HUDEP-2 (cell line): ENCODE data around the gene TOR4A.

ENCODE experiments used
- DNase-seq, 76 experiments: peaks; one replicate each; lab custom pipeline; 2025; ENCODE audit not compliant: unreplicated experiment in 76 of 76; lab: John Stamatoyannopoulos, UW

Gene TOR4A

DNA sequence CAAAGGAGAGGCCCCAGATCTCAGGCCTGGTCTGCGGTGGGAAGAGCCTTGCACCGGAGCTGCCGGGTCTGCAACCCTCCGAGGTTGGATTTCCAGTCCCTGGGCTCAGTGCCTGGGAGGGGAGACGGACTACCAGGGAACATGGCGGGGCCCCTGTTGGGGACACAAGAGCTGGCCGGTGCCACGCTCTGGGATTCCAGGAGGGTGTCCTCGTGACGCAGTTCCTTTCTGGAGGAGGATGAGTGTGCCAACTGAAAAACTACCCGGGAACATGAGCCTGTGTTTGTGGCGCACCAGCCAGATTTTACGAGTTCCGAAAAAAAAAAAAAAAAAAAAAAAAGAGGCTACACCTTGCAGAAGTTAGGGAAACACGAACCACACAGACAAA lies 15.6 kb downstream of the TOR4A start:
- DNase-seq: no peak

DNA sequence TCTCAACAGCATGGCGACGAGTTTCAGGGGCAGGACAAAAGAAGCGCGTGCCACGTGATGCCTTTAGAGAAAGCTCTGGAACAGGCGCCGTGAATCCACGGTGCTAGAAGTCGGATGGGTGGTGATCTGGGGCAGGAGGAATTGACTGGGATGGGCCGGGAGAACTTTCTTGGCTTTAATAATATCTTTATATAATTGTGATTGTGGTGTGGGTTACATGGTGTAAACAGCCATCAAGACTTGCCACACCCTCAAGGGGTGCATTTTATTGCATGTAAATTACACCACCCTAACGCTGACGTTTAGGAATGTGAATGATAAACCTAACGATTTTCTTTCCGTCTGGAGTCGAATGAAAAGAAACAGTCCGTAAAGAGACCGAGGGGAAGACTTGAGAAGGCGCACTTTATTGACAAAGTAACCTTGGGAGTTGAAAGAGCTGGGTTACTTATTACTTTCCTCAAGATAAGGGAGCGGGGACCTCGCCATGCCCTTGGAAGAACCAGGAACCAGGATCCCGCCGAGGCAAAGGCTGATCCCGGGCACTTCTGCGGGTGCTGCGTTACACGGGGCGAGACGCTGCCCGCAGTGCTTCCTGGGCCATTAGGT lies 16.1 kb downstream of the TOR4A start:
- no peak for DNase-seq

DNA sequence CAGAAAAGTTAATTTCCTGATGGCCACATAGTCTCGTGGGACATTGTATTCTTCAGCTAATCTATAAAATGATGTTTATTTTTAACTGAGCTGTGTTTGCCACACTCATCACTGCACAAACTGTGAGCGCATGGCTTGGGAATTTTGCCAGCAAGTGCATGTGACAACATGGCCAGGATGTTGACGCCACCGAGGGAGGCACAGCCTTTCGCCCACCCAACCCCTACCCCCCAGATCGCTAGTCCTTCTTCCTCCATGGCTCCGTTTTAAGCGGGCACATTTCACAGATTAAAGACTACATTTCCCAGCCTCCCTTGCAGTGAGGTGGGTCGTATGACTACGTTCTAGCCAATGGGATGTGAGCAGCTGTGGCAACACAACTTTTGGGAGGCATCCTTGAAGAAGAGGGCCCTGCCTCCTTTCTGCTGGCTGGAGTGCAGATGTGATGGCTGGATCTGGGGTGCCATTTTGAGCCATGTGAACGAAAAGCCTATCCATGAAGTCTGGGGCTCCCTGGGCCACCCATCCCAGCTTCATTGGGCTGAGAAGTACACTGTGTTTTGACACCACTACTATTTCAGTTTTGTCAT lies 16.7 kb downstream of the TOR4A start:
- DNase-seq: peak in 17 of 76 experiments; percentile 5 to 40 (median 30)

DNA sequence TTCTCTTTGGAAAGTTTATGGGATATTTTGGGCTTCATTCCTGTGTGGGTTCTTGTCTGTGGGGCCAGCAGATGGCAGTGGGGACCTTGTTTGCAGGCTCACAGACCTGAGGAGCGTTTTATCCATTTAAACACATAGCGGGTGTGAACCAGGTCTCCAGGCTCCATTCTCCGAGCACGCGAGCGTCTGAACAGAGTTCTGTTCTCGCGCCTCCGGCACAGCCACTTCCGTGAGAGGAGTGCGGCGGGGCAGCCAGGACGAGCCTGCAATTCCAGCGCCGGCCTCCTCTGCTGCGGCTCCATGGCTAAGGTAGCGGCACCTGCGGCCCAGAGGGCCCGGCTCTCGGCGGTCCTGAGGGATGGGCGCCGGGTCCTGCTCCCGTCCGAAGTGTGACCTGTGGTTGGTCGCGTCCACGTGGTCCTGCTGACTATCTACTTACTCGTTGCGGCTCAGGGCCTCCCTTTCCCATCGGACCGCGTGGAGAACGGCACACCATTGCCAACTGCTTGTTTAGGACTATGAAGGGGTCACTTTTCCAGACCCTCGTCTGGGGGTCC lies 17.2 kb downstream of the TOR4A start:
- DNase-seq: peak in 3 of 76 experiments; percentile 18 to 34 (median 20)

DNA sequence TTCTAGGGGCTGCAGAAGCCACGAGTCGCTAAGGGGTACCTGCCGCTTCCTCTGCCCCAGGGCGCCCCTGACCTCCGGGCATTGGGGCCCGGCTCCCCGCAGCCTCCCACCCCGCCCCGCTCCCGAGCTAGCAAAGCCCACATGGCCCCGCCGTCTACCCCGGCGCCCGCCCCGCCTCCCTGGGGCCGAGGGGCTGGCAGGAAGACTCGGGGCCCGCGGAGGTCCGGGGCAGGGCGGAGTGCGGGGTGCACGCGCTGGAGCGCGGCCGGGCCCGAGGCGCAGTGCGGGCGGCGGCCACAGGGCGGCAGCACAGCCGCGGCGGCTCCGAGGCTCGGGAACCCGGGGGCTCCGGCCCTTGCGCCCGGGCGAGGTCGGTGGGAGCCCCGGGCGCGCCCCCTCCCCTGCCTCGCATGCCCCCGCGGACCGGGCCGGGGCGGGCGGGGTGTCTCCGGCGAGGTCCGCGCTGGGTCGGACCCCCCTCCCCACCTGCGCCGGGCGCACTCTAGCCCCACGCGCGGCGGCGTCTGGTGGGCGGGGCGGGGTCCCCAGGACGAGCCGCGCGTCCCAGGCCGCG lies 17.8 kb downstream of the TOR4A start:
- peak in 18 of 76 experiments; percentile 6 to 51 (median 25) for DNase-seq

DNA sequence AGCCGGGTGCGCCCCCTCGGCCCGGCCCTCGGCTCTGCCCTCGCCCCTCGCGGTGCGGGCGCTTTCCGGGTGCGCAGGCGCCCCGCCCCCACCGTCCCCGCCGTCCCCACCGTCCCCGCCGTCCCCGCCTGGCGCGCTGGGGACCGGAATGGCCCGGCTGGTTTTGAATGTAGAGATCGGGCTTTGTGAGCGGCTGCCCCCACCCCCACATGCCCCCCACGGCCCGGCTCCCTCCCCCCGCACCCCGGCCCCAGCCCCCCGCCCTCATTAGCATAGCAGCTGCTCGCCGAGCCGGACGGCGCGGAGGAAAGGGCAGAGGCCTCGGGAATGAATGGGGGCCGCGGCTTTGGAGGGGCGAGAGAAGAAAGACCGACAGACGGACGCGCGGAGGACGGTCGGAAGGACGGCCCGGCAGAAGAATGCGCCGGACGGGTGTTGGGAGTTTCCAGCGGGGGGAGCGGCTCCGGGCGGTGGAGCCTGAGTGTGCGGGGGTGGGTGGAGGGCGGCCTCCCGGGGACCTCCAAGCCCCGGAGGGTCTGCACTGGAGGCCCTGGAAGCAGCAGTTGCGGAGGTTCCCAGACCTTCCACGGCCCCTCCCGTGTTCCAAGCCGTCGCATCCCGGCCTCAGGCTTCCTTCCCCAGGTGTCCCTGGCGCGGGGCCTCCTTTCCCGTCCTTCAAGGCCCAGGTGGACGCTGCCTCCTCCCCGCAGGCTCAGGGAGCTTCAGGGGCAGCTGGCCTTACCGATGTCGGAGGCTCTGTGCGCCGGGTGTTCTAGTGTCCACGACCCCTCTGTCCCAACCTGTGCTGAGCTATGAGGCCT lies 18.5 kb downstream of the TOR4A start:
- DNase-seq: no peak

DNA sequence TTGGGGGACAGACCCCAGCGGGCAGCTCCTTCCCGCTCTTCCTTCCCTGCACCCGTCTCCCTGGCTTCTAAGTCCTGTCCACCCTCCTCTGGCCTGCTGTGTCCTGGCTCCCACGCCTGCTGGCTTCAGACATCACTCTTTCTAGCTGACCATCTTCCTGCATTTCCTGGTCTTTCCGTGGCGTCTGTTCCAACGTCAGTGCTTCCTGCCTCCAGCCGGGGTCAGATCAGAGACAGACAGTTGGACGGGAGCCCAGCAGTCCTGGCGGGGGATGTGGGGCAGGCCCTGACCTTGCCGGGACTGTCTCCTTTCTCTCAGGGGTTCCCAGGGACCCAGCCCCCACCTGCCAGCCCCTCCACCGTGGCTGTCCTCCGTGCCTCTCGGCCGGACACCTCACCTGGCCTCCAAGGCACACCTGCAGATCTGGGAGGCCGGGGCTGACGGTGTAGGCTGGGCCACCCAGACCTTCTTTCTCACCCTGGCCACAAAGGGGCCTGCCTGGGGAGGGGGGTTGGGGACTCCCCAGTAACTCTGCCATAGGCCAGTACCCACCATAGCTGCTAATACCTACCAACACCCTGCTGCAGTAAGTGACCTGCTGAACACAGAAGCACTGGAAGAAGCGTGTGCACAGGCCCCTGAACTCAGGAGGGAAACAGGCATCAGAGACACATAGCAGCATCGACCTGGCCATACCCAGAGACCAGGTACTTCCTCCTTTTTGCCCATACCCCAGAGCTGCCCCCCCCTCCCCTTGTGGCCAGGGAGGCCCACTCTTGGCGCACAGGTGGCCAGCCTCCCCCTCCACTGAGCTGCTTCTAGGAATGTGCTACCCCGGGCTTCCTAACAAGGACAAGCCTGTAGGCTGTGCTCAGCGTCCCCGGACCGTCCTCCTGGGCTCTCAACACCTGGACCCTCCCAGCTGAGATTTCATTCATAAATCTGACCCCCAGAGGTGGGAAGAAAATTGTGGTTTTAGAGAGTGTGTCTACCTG lies 19.4 kb downstream of the TOR4A start:
- peak in 1 of 76 experiments; percentile 11 for DNase-seq

DNA sequence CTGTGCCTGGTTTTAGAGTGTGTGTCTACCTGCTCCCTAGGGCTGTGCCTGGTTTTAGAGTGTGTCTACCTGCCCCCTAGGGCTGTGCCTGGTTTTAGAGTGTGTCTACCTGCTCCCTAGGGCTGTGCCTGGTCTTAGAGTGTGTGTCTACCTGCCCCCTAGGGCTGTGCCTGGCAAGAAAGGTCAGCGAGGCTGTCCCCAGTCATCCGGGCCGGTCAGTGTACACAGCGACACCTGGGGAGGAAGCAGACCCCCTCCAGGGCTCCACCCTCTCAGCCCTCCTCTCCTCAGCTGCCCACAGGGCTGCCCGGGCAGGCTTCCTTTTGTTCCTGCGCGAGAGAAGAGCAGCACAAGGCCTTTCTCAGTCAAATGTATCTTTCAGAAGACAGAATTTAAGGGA lies 20.4 kb downstream of the TOR4A start:
- DNase-seq: no peak

DNA sequence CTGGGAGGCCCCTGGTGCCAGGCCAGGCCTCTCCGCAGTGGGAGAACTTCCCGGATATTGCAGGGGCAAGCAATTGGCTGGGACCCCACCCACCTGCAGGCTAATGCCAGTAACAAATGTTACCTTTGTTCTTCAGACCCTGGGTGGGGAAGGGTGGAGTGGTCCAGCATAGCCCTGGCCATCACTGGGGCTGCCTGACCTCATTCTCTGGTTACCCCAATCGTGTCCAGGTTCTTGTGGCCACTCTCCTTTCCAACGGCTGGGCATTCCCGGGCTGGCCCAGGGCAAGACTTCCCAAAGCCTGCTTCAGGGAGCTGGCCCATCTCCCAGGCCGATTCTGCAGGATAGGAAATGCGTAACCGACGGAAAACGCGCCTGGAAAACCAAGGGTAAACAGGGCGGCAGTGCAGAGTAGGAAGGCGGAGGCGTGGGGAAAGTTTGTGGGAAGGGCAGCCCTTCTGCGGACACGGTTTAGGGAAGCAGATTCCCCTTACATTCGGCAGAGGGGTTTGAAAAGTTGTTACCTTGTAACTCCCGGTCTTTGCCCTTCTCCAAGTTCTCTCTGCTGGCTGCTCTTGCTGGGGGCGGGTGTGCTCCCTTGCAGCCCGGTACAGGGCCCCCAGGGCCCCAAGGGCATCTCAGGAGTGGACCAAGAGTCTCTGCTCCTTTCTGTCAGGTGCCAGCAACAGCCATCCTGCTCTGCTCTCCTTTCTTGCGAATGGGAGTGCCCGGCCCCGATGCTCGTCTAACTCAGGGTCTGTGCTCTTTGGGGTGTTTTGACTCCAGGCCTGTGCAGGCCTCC lies 21.1 kb downstream of the TOR4A start:
- DNase-seq: no peak

DNA sequence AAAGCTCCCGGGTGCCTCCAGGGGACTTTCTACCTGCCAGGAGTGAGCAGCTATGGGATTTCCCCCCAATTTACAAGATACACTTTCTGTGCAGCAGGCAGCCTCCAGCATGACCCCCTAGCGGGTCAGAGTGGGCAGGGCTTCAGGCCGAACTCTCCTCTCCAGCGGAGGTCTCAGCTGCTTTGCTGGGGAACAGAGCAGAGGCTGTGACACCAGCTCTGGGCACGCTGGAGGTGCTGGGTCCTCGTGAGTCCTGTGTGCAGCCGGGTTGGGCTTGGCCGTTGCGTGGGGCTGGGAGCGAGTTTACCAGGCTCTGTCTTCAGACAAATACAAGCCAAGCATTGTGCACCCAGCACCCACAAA lies 21.7 kb downstream of the TOR4A start:
- DNase-seq: no peak

DNA sequence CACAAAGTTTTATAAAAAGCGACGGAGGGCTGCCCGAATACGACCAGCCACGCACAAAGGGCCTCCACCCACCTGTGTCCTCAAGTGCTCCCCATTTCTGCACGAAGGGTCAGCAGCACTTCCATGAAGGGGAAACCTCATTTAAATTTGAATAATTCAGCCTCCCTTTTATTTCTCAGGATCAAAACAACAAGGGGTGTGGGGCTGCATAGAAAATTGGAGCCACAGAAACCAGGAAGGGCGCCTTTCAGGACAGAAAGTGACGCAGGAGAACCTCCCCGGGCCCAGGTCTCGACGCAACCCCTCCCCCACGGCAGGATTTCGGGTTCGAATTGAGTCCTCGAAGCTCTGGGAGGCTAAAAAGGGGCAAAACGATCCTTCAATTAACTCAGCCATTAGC lies 22.4 kb downstream of the TOR4A start:
- DNase-seq: no peak

DNA sequence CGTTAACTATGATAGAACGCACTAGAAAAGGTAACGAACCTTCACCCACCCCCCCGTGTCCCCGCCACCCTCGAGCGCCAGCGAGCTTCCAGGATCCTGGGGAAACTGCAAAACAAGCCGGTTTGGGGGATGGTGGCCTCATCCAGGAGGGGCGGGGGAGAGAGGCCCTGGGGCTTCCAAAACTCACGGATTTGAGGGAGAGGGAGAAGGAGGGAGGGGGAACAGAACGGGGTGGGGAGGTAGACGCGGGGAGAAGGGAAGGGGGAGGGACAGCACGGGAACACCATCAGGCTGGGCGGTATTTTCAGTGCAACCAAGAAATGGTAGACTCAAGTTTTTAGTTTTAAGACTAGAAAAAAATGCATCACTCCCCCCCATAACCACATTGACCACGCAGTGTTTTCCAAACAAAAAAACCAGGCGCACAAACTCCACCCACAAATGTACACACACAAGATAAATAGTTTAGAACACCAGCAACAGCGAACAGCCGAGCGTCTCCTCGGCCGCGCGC lies 23.1 kb downstream of the TOR4A start:
- DNase-seq: peak in 2 of 76 experiments; percentile 40 to 64

DNA sequence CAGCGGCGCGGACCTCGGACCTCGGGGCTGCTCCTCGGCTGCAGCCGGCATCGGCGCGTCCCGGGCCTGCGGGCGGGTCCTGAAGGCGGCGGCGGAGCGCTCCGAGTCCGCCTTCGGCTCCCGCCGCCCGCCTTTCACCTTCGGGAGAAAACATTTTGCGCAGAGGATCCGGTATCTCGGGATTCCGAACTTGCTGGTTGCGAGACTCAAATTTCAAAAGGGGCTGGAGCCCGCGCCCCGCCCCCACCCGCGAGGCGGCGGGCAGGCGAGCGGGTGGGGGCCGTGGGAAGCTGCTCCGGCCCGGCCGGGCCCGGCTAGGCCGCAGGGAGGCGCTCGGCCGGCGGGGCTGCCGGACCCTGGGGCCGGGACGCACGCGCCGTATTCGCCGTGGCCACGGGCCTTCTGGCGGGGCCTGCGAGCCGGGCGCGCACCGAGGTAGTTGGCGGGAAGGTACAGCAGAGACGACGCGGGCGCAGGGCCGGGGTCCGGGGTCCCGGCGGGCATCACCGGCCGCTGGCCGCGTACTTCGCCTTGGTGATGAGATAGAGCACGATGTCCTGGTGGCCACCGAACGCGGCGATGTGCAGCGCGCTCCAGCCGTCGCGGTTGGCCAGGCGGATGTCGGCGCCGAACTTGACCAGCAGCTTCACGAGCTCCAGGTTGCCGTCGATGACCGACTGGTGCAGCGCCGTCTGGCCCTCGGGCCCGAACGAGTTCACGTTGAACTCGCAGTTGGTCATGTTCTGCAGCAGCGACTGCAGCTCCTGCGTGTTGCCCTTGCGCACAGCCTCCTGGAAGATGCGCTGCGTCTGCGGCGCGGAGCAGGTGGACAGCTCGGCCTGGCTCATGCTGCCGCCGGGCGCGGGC lies 23.8 kb downstream of the TOR4A start:
- peak in 31 of 76 experiments; percentile 7 to 64 (median 29) for DNase-seq

DNA sequence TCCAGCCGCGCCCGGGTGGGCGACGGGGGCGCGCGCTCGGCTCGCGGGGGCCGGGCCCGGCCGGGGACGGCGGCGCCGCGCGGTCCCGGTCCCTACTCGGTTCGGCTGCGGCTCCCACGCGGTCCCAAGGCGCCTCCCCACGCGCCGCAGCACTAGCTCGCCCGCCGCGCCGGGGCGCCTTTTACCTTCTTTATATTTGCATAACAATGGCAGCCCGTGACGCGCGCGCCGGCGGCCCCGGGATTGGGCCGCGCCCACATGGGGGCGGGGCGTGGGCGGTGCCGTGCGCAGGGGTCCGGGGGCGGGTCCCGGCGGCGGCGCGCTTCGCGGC lies 24.6 kb downstream of the TOR4A start, which contains the start of gene NRARP:
Gene NRARP, minus strand, starts transcription at position 154 of the 331 bp plus-strand sequence. CDS start 343 bp downstream, outside the sequence.
- peak in 73 of 76 experiments; percentile 19 to 90 (median 79) for DNase-seq

DNA sequence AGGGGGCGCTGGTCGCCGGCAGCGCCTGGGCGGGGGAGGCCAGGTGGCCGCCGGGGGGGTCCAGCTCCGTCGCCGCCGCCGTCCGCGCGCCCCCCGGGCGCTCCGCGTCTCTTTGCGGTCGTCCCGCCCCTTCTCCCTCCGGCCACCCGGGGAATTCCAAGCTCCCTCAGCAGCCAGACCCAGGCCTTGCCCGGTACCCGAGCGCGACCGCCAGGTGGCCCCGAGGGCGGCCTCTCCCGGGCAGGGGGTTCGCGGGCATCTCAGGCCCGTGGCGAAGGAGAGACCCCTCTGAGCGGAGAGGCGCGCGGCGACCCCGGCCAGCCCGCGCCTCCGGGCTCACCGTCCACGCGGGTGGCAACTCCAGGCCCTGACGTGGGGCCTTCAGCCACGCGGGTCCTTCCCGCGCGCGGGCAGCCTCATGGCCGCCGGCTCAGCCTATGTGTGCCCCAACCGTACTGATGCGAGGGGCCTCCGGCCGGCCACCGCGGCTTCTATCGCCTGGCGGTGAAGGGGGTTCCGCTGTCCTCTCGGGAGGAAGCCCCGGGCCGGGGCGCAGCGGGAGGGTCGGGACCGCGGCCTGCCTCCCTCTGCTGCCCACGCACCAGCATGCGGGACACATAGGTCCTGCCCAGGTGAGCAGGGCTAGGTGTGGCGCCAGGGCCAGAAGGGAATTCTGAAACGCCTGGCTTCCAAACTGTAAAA lies 25.1 kb downstream of the TOR4A start:
- DNase-seq: peak in 23 of 76 experiments; percentile 36 to 81 (median 56)

DNA sequence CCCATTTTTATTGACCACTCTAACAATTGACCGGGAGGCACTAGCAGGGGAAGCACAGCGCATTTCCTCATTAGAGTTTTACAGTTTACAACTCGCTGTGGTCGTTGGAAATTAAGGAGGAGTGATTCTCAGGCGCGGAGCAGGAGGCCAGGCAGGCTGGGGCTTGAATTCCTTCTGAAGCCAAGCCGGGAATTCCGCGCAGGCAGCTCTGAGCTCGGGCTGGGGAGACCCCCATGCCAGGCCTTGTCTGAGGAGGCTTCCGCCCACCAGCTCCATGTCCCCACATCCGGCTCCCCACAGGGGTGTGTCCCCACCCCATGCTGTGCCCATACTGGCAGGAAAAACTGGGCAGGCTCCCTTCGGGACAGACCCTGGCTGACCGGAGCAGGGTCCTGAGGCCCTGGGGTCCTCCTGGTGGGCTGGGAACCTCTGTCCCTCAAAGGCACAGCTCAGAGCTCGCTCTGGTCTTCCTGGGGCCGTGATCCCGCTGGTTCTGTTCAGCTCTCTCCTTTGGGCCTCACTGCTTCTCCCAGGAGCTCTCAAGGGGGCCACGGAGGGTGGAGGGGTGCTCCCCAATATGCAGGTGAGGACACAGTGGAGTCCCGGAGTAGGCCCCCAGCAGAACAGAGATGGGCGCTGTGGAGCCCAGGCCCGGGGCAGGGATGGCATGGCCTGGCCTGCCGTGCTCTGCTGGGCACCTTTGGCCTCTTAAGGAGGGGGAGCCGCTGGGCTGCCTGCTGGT lies 25.8 kb downstream of the TOR4A start:
- no peak for DNase-seq

DNA sequence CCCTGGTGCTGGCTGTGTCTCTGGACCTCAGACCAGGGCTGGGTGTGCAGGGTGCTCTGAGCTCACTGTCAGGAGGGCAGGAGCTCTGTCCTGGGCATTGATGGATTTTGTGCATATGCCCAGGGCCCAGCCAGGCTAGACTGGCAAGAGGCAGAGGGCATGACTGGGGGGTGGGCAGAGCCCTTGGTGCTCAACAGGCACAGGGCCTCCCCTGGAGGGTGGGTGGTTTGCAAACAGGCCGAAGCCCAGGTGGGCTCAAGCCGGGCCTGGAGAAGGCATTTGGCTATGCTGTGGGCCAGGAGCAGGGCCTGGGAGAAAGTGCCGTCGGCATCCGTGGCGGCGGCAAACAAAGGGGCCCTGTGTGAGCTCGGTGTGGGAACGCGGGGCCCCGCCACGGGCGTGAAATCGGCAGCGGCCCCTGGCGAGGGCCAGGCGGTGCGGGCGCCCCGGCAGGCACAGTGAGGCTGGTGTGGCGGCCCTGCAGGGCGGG lies 26.4 kb downstream of the TOR4A start:
- no peak for DNase-seq
